ENCODE data around the gene IGFBPL1. TPM values are rescaled to one million over a fixed set of nuclear protein-coding genes. Genes with fewer than 3 reads are reported as not detected.

Gene IGFBPL1
- total and polyA plus RNA-seq, 4 donors: 0.08 TPM; not detected in 3

- H3K9ac ChIP-seq (ENCODE audit: low read depth in 1 of 2, low read length in 2 of 2): no peak overlapping the region
Observed at GRCh38 chr9:38358390-38359296, 65.6 kb downstream of the IGFBPL1 start.

GRCh38 chr9:38357350-38358114 is 66.7 kb downstream of the IGFBPL1 start:
- TF ChIP-seq FOXA1 (IDR thresholded peaks at IDR 0.05) (no peak), HNF4A (conservative IDR thresholded peaks at IDR 0.05) (no peak), MAX (IDR thresholded peaks at IDR 0.05) (no peak)
- Histone ChIP-seq H3K27ac (ENCODE audit: low read depth in 1 of 2, low read length in 2 of 2) (no peak overlapping the region), H3K27me3 (ENCODE audit: control insufficient read depth in 4 of 4, insufficient read depth in 4 of 4, low read length in 3 of 4) (no peaks in the 10 kb centered on the region), H3K4me3 (ENCODE audit: low read depth in 1 of 3, low read length in 3 of 3) (no peak overlapping the region), H3K4me1 (ENCODE audit: control insufficient read depth in 4 of 4, insufficient read depth in 4 of 4, low read length in 3 of 4) (no peaks in the 10 kb centered on the region), H3K9me3 (ENCODE audit: control insufficient read depth in 4 of 4, low read length in 3 of 4) (no peaks in the 10 kb centered on the region), H3K9ac (ENCODE audit: low read depth in 1 of 2, low read length in 2 of 2) (no peak overlapping the region), H3K36me3 (ENCODE audit: control insufficient read depth in 4 of 4, insufficient read depth in 3 of 4, low read depth in 1 of 4, low read length in 3 of 4) (no peaks in the 10 kb centered on the region)
- no peak for DNase-seq (ENCODE audit: low spot score)
- WGBS: 87% methylated on average over 5 of the region's 5 CpGs

More at GRCh38 chr9:38358390-38359296, 65.6 kb downstream of the IGFBPL1 start:
- no peak for DNase-seq (ENCODE audit: low spot score)
- Histone ChIP-seq H3K27me3 (ENCODE audit: control insufficient read depth in 4 of 4, insufficient read depth in 4 of 4, low read length in 3 of 4) (no peaks in the 10 kb centered on the region), H3K9me3 (ENCODE audit: control insufficient read depth in 4 of 4, low read length in 3 of 4) (no peaks in the 10 kb centered on the region), H3K4me3 (ENCODE audit: low read depth in 1 of 3, low read length in 3 of 3) (no peak overlapping the region), H3K4me1 (ENCODE audit: control insufficient read depth in 4 of 4, insufficient read depth in 4 of 4, low read length in 3 of 4) (peaks cover 0 to 6% (median 3%) of the 10 kb centered on the region in 4 donors), H3K27ac (ENCODE audit: low read depth in 1 of 2, low read length in 2 of 2) (no peak overlapping the region), H3K36me3 (ENCODE audit: control insufficient read depth in 4 of 4, insufficient read depth in 3 of 4, low read depth in 1 of 4, low read length in 3 of 4) (no peaks in the 10 kb centered on the region)
- TF ChIP-seq RXRA (IDR thresholded peaks at IDR 0.05) (no peak), HNF4G (IDR thresholded peaks at IDR 0.05) (no peak)
- 72% methylated on average over 9 of the region's 9 CpGs for WGBS

- H3K36me3 ChIP-seq (ENCODE audit: control insufficient read depth in 4 of 4, insufficient read depth in 3 of 4, low read depth in 1 of 4, low read length in 3 of 4): no peaks in the 10 kb centered on the region
- WGBS: 86% methylated on average over 5 of the region's 5 CpGs
- H3K4me1 ChIP-seq (ENCODE audit: control insufficient read depth in 4 of 4, insufficient read depth in 4 of 4, low read length in 3 of 4): no peaks in the 10 kb centered on the region
- no peak overlapping the region for H3K4me3 ChIP-seq (ENCODE audit: low read depth in 1 of 3, low read length in 3 of 3)
- H3K27ac ChIP-seq (ENCODE audit: low read depth in 1 of 2, low read length in 2 of 2): no peak overlapping the region
- H3K27me3 ChIP-seq (ENCODE audit: control insufficient read depth in 4 of 4, insufficient read depth in 4 of 4, low read length in 3 of 4): no peaks in the 10 kb centered on the region
- no peak for DNase-seq (ENCODE audit: low spot score)
- TF ChIP-seq REST (IDR thresholded peaks at IDR 0.05) (no peak), FOXA1 (IDR thresholded peaks at IDR 0.05) (no peak), TAF1 (conservative IDR thresholded peaks at IDR 0.05) (no peak), RAD21 (IDR thresholded peaks at IDR 0.05) (no peak), RXRA (IDR thresholded peaks at IDR 0.05) (no peak), GABPA (IDR thresholded peaks at IDR 0.05 in 1 of 2, conservative IDR thresholded peaks at IDR 0.05 in 1 of 2) (no peak), JUND (IDR thresholded peaks at IDR 0.05) (no peak), SP1 (IDR thresholded peaks at IDR 0.05) (no peak), YY1 (IDR thresholded peaks at IDR 0.05) (no peak), HNF4A (conservative IDR thresholded peaks at IDR 0.05) (no peak), MAX (IDR thresholded peaks at IDR 0.05) (no peak), EGR1 (IDR thresholded peaks at IDR 0.05; ENCODE audit: low read depth in 2 of 2) (no peak), CTCF (IDR thresholded peaks at IDR 0.05; ENCODE audit: low read depth, low read length, missing input control) (no peak), HNF4G (IDR thresholded peaks at IDR 0.05) (no peak), ATF3 (IDR thresholded peaks at IDR 0.05) (no peak), FOXA2 (IDR thresholded peaks at IDR 0.05) (no peak), NR2F2 (IDR thresholded peaks at IDR 0.05) (no peak), ZBTB33 (IDR thresholded peaks at IDR 0.05) (no peak)
- no peaks in the 10 kb centered on the region for H3K9me3 ChIP-seq (ENCODE audit: control insufficient read depth in 4 of 4, low read length in 3 of 4)
- no peak overlapping the region for H3K9ac ChIP-seq (ENCODE audit: low read depth in 1 of 2, low read length in 2 of 2)
Observed at GRCh38 chr9:38356851-38357250, 67.4 kb downstream of the IGFBPL1 start.

Data from liver (tissue), 9 donors.